Measurements from ENCODE around the gene SPNS3. TPM values are rescaled to one million over a fixed set of nuclear protein-coding genes. Genes with fewer than 3 reads are reported as not detected.

Gene SPNS3
- polyA plus RNA-seq, 1 donor (not counting 4 experiments of a cell fraction or from before 2014, with no cell fraction given), result not detected

GRCh38 chr17:4499431-4500190 is 65.9 kb downstream of the SPNS3 start:
- Histone ChIP-seq H3K27me3 (ENCODE audit: control insufficient read depth, extremely low read depth, insufficient read depth, low read length) (peaks cover 52% of the 10 kb centered on the region), H3K79me2 (ENCODE audit: control insufficient read depth, insufficient read depth, low read length) (no peaks in the 10 kb centered on the region), H4K20me1 (ENCODE audit: control insufficient read depth, extremely low read depth, insufficient read depth, low read length) (peaks cover 3% of the 10 kb centered on the region), H3K9me1 (ENCODE audit: control insufficient read depth, extremely low read depth, insufficient read depth, low read length) (no peaks in the 10 kb centered on the region), H3K9me3 (ENCODE audit: control insufficient read depth, low read depth, low read length) (no peaks in the 10 kb centered on the region), H3K27ac (ENCODE audit: control insufficient read depth, insufficient read depth, low read length) (no peak overlapping the region), H3K4me3 (ENCODE audit: control insufficient read depth in 2 of 3, extremely low read depth in 1 of 3, insufficient read depth in 2 of 3, low read depth in 1 of 3, low read length in 3 of 3) (peak overlapping the region; percentile 7 to 26 (median 18)), H2AFZ (ENCODE audit: control insufficient read depth, low read length) (no peak overlapping the region), H3K36me3 (ENCODE audit: control insufficient read depth in 2 of 2, extremely low read depth in 1 of 2, insufficient read depth in 2 of 2, low read length in 2 of 2) (no peaks in the 10 kb centered on the region), H3K9ac (ENCODE audit: control insufficient read depth, extremely low read depth, insufficient read depth, low read length) (no peak overlapping the region), H3K4me1 (ENCODE audit: control insufficient read depth, extremely low read depth, insufficient read depth, low read length) (peaks cover 16% of the 10 kb centered on the region), H3K4me2 (ENCODE audit: control insufficient read depth, extremely low read depth, insufficient read depth, low read depth, low read length) (peak overlapping the region; percentile 32)
- TF ChIP-seq CTCF (optimal IDR thresholded peaks at IDR 0.05 in 1 of 3, IDR thresholded peaks at IDR 0.05 in 1 of 3, conservative IDR thresholded peaks at IDR 0.05 in 1 of 3; ENCODE audit: extremely low read depth in 1 of 3, insufficient read depth in 2 of 3, low read length in 3 of 3) (no peak), EZH2 (IDR thresholded peaks at IDR 0.05; ENCODE audit: low read length) (peak; percentile 48)
- no peak for DNase-seq (ENCODE audit: low read depth, low spot score)
- no peak for FAIRE-seq
- dilution Hi-C loops (cut with MboI; ENCODE audit: extremely low pct_ligation_motif_present, low sequenced_read_pairs), result no loop called here

GRCh38 chr17:4500191-4500571 is 66.4 kb downstream of the SPNS3 start:
- no peak overlapping the region for H3K4me3 ChIP-seq (ENCODE audit: control insufficient read depth in 2 of 3, extremely low read depth in 1 of 3, insufficient read depth in 2 of 3, low read depth in 1 of 3, low read length in 3 of 3)

More at GRCh38 chr17:4500191-4500571, 66.4 kb downstream of the SPNS3 start:
- FAIRE-seq (no peak), DNase-seq (ENCODE audit: low read depth, low spot score) (no peak)
- H3K9ac ChIP-seq (ENCODE audit: control insufficient read depth, extremely low read depth, insufficient read depth, low read length), result no peak overlapping the region
- H3K4me2 ChIP-seq (ENCODE audit: control insufficient read depth, extremely low read depth, insufficient read depth, low read depth, low read length), result no peak overlapping the region
- TF ChIP-seq CTCF (optimal IDR thresholded peaks at IDR 0.05 in 1 of 3, IDR thresholded peaks at IDR 0.05 in 1 of 3, conservative IDR thresholded peaks at IDR 0.05 in 1 of 3; ENCODE audit: extremely low read depth in 1 of 3, insufficient read depth in 2 of 3, low read length in 3 of 3), result no peak
- TF ChIP-seq EZH2 (IDR thresholded peaks at IDR 0.05; ENCODE audit: low read length), result no peak
- no peaks in the 10 kb centered on the region for H3K36me3 ChIP-seq (ENCODE audit: control insufficient read depth in 2 of 2, extremely low read depth in 1 of 2, insufficient read depth in 2 of 2, low read length in 2 of 2)
- H3K79me2 ChIP-seq (ENCODE audit: control insufficient read depth, insufficient read depth, low read length), result no peaks in the 10 kb centered on the region
- H3K9me1 ChIP-seq (ENCODE audit: control insufficient read depth, extremely low read depth, insufficient read depth, low read length), result no peaks in the 10 kb centered on the region
- peaks cover 16% of the 10 kb centered on the region for H3K4me1 ChIP-seq (ENCODE audit: control insufficient read depth, extremely low read depth, insufficient read depth, low read length)
- H2AFZ ChIP-seq (ENCODE audit: control insufficient read depth, low read length), result no peak overlapping the region
- H4K20me1 ChIP-seq (ENCODE audit: control insufficient read depth, extremely low read depth, insufficient read depth, low read length), result peaks cover 3% of the 10 kb centered on the region
- H3K9me3 ChIP-seq (ENCODE audit: control insufficient read depth, low read depth, low read length), result no peaks in the 10 kb centered on the region
- peaks cover 52% of the 10 kb centered on the region for H3K27me3 ChIP-seq (ENCODE audit: control insufficient read depth, extremely low read depth, insufficient read depth, low read length)
- dilution Hi-C loops (cut with MboI; ENCODE audit: extremely low pct_ligation_motif_present, low sequenced_read_pairs), result no loop called here
- no peak overlapping the region for H3K27ac ChIP-seq (ENCODE audit: control insufficient read depth, insufficient read depth, low read length)
